H1 (cell line): ENCODE results near the gene SMIM23. TPM values are rescaled to one million over a fixed set of nuclear protein-coding genes. Genes with fewer than 3 reads are reported as not detected.

ENCODE experiments used
- CTCF ChIA-PET: fragments of 300-600 bp; sonication (Branson Sonifier 250); formaldehyde crosslinking; loops from one replicate; lab custom pipeline; 2021; ENCODE audit not compliant: partially characterized antibody; lab: Charles Lee
- POLR2A ChIA-PET: fragments of 300-600 bp; sonication (Branson Sonifier 250); formaldehyde crosslinking; loops from one replicate; lab custom pipeline; 2021; ENCODE audit warnings: inconsistent platforms; ENCODE audit not compliant: partially characterized antibody; lab: Charles Lee
- DNase-seq, 2 experiments: peaks; one replicate each; pipeline versions ENCODE4 v3.0.0 to v3.0.0-alpha.2; 2010 to 2022; ENCODE audit warnings: low spot score in 2 of 2, low read depth in 1 of 2, mixed read lengths in 1 of 2
- FAIRE-seq: peaks from 2 replicates; lab custom pipeline; 2011; peaks lifted over from hg19 to GRCh38; lab: Jason Lieb, UNC
- H2AFZ ChIP-seq: 2 replicates; pipeline ENCODE4 v1.8.1; 2012; ENCODE audit warnings: low read length, inconsistent platforms
- H2AK5ac ChIP-seq: 2 replicates; pipeline ENCODE4 v1.6.1; 2013; ENCODE audit warnings: low read depth, low read length
- H2BK120ac ChIP-seq: replicated peaks from 2 replicates; pipeline ENCODE3; 2013; ENCODE audit warnings: low read depth, low read length, inconsistent platforms
- H2BK12ac ChIP-seq: 2 replicates; pipeline ENCODE4 v1.6.1; 2013; ENCODE audit warnings: low read depth, low read length
- H2BK15ac ChIP-seq: 2 replicates; pipeline ENCODE4 v1.6.1; 2013; ENCODE audit warnings: low read length
- H2BK20ac ChIP-seq: 2 replicates; pipeline ENCODE4 v1.6.1; 2013; ENCODE audit warnings: low read length
- H2BK5ac ChIP-seq: 2 replicates; pipeline ENCODE4 v1.6.1; 2013; ENCODE audit warnings: low read depth, low read length
- H3K14ac ChIP-seq: 2 replicates; pipeline ENCODE4 v1.6.1; 2013; ENCODE audit warnings: inconsistent platforms; ENCODE audit not compliant: insufficient read length
- H3K18ac ChIP-seq: 2 replicates; pipeline ENCODE4 v1.6.1; 2013; ENCODE audit warnings: low read length; ENCODE audit errors: extremely low read depth
- H3K23ac ChIP-seq: 2 replicates; pipeline ENCODE4 v1.6.1; 2013; ENCODE audit warnings: inconsistent platforms; ENCODE audit not compliant: insufficient read length
- H3K23me2 ChIP-seq: 2 replicates; pipeline ENCODE4 v1.6.1; 2013; ENCODE audit warnings: low read depth, low read length
- H3K27ac ChIP-seq: 2 replicates; pipeline ENCODE4 v1.6.1; 2011; ENCODE audit warnings: low read depth, low read length, inconsistent platforms
- H3K27me3 ChIP-seq, 4 experiments: replicated peaks in 1 of 4; 1 replicate in 1 of 4; 2 replicates in 3 of 4; pipeline versions ENCODE4 v1.6.1 to v1.8.1; 2011 to 2013; ENCODE audit warnings: low read length in 3 of 4, mild to moderate bottlenecking in 3 of 4, inconsistent platforms in 2 of 4, mixed read lengths in 2 of 4, moderate library complexity in 1 of 4; ENCODE audit not compliant: control insufficient read depth in 3 of 4, insufficient read depth in 3 of 4; ENCODE audit errors: extremely low read depth in 1 of 4
- H3K36me3 ChIP-seq, 4 experiments: 2 replicates each; pipeline versions ENCODE4 v1.6.1 to v1.8.1; 2011 to 2013; ENCODE audit warnings: mild to moderate bottlenecking in 4 of 4, low read length in 3 of 4, moderate library complexity in 2 of 4, control low read depth in 1 of 4, inconsistent platforms in 1 of 4; ENCODE audit not compliant: insufficient read depth in 4 of 4, control insufficient read depth in 2 of 4
- H3K4ac ChIP-seq: replicated peaks from 2 replicates; pipeline ENCODE3; 2013; ENCODE audit warnings: low read length, low read depth, mixed read lengths, inconsistent platforms; ENCODE audit not compliant: insufficient read length
- H3K4me1 ChIP-seq, 4 experiments: replicated peaks in 1 of 4; 1 replicate in 1 of 4; 2 replicates in 3 of 4; pipeline versions ENCODE4 v1.6.1 to v1.8.1; 2011 to 2013; ENCODE audit warnings: low read length in 3 of 4, inconsistent platforms in 2 of 4, mixed read lengths in 1 of 4; ENCODE audit not compliant: insufficient read depth in 4 of 4, control insufficient read depth in 3 of 4
- H3K4me2 ChIP-seq, 2 experiments: 2 replicates each; pipeline versions ENCODE4 v1.6.1 to v1.8.1; 2011 to 2013; ENCODE audit warnings: low read depth in 2 of 2, low read length in 2 of 2, control low read depth in 1 of 2, inconsistent platforms in 1 of 2, mild to moderate bottlenecking in 1 of 2; ENCODE audit not compliant: insufficient read depth in 1 of 2
- H3K4me3 ChIP-seq, 4 experiments: fragments of 200-600, 300-600 bp in 1 of 4; sonication (generic), shearing (Covaris generic), sonication (Bioruptor Twin) in 1 of 4; 2 replicates each; pipeline versions ENCODE4 v1.5.1 to v1.8.1; 2011 to 2016; ENCODE audit warnings: low read length in 4 of 4, low read depth in 3 of 4, control low read depth in 2 of 4, inconsistent platforms in 2 of 4, mild to moderate bottlenecking in 2 of 4, mixed read lengths in 1 of 4, moderate library complexity in 1 of 4; ENCODE audit not compliant: insufficient read depth in 2 of 4; ENCODE audit errors: extremely low read depth in 1 of 4
- H3K56ac ChIP-seq: replicated peaks from 2 replicates; pipeline ENCODE3; 2013; ENCODE audit warnings: low read depth, mild to moderate bottlenecking, mixed read lengths, low read length, inconsistent platforms; ENCODE audit not compliant: insufficient read length
- H3K79me1 ChIP-seq: 2 replicates; pipeline ENCODE4 v1.6.1; 2013; ENCODE audit warnings: low read depth, low read length, control low read depth
- H3K79me2 ChIP-seq, 2 experiments: 2 replicates each; pipeline versions ENCODE4 v1.6.1 to v1.8.1; 2012 to 2013; ENCODE audit warnings: low read length in 2 of 2, mild to moderate bottlenecking in 2 of 2, inconsistent platforms in 1 of 2; ENCODE audit not compliant: insufficient read depth in 2 of 2, control insufficient read depth in 1 of 2
- H3K9ac ChIP-seq, 4 experiments: replicated peaks in 1 of 4; 1 replicate in 1 of 4; 2 replicates in 3 of 4; pipeline versions ENCODE4 v1.6.1 to v1.8.1; 2011 to 2013; ENCODE audit warnings: low read depth in 3 of 4, low read length in 3 of 4, control low read depth in 2 of 4, mild to moderate bottlenecking in 2 of 4, moderate library complexity in 2 of 4, inconsistent platforms in 1 of 4; ENCODE audit errors: extremely low read depth in 1 of 4
- H3K9me3 ChIP-seq, 2 experiments: 2 replicates each; pipeline versions ENCODE4 v1.6.1 to v1.8.1; 2012 to 2013; ENCODE audit warnings: mild to moderate bottlenecking in 2 of 2, moderate library complexity in 2 of 2, control low read depth in 1 of 2, inconsistent platforms in 1 of 2, low read depth in 1 of 2, low read length in 1 of 2, mixed read lengths in 1 of 2; ENCODE audit not compliant: insufficient read depth in 2 of 2
- H4K20me1 ChIP-seq, 2 experiments: replicated peaks in 1 of 2; 2 replicates each; pipeline versions ENCODE3 to v1.8.1; 2011 to 2013; ENCODE audit warnings: inconsistent platforms in 2 of 2, low read length in 2 of 2, mild to moderate bottlenecking in 1 of 2; ENCODE audit not compliant: insufficient read depth in 2 of 2, control insufficient read depth in 1 of 2
- H4K5ac ChIP-seq: 2 replicates; pipeline ENCODE4 v1.6.1; 2013; ENCODE audit warnings: low read length, low read depth, mixed read lengths, inconsistent platforms; ENCODE audit not compliant: insufficient read length
- H4K8ac ChIP-seq: 2 replicates; pipeline ENCODE4 v1.8.0; 2013; ENCODE audit warnings: mild to moderate bottlenecking, moderate library complexity, low read length, inconsistent platforms; ENCODE audit not compliant: insufficient read depth; ENCODE audit errors: extremely low read depth
- H4K91ac ChIP-seq: replicated peaks from 2 replicates; pipeline ENCODE3; 2013; ENCODE audit warnings: low read length, mixed read lengths, inconsistent platforms; ENCODE audit not compliant: insufficient read length
- BACH1 ChIP-seq: IDR thresholded peaks from 2 replicates; pipeline ENCODE4 v1.6.1; 2012; ENCODE audit warnings: low read length, improper control_type of control experiment
- CBX8 ChIP-seq: fragments of 300-800, 300-1000 bp; sonication (generic); IDR thresholded peaks from 2 replicates; pipeline ENCODE4 v1.7.1; 2016; ENCODE audit warnings: low read depth, low read length, borderline replicate concordance
- CHD2 ChIP-seq: IDR thresholded peaks from 2 replicates; pipeline ENCODE4 v1.6.1; 2012; ENCODE audit warnings: low read length, improper control_type of control experiment
- PHF8 ChIP-seq: fragments of 200-600 bp; sonication (generic); conservative IDR thresholded peaks from 2 replicates; pipeline ENCODE4 v1.7.1; 2012; ENCODE audit warnings: low read depth, mild to moderate bottlenecking, inconsistent platforms, low read length, moderate library complexity
- RXRA ChIP-seq: IDR thresholded peaks from 2 replicates; pipeline ENCODE4 v1.6.1; 2011; ENCODE audit warnings: low read depth, mild to moderate bottlenecking, low read length, moderate library complexity; ENCODE audit not compliant: insufficient read depth
- SP1 ChIP-seq: IDR thresholded peaks from 2 replicates; pipeline ENCODE4 v1.6.1; 2011; ENCODE audit warnings: low read depth, low read length
- TAF7 ChIP-seq: optimal IDR thresholded peaks from 2 replicates; pipeline ENCODE3; 2011; ENCODE audit warnings: low read depth, mild to moderate bottlenecking, inconsistent platforms, low read length, moderate library complexity, borderline replicate concordance
- TEAD4 ChIP-seq: IDR thresholded peaks from 2 replicates; pipeline ENCODE4 v1.6.1; 2012; ENCODE audit warnings: low read depth, low read length, inconsistent platforms, mixed read lengths
- polyA plus RNA-seq, 7 experiments: library from polyadenylated mRNA; depleted of rRNA in 3 of 7; stranded (reverse) in 5 of 7; unstranded in 2 of 7; fragments of >200 nt in 5 of 7; fragments of 200-250 nt in 2 of 7; gene quantifications; 1 replicate in 5 of 7; 2 replicates in 1 of 7; 4 replicates in 1 of 7; pipeline versions ENCODE4 v1.2.1 to v1.2.3, GENCODE V29; 2011 to 2013; ENCODE audit warnings: missing spikeins in 2 of 7, mixed read lengths in 2 of 7
- total RNA-seq: library from RNA; stranded (reverse); fragmentation: NEBNext Ultra II Directional; extraction: Animal tissue kit (Norgen Biotek cat#: 25700); gene quantifications from 2 replicates; pipeline ENCODE4 v1.2.1, GENCODE V29; 2021
- TF ChIP-seq, protein P1 (sequence below): IDR thresholded peaks from 2 replicates; pipeline ENCODE4 v1.6.1; 2012; ENCODE audit warnings: low read length, inconsistent platforms
- TF ChIP-seq, protein P2 (sequence below): IDR thresholded peaks from 2 replicates; pipeline ENCODE4 v1.6.1; 2012; ENCODE audit warnings: inconsistent platforms
- TF ChIP-seq, protein P3 (sequence below), 3 experiments: IDR thresholded peaks; 1 replicate in 2 of 3; 2 replicates in 1 of 3; pipeline versions ENCODE4 v1.5.1 to v1.6.1; 2011; ENCODE audit warnings: low read length in 3 of 3, mild to moderate bottlenecking in 3 of 3, inconsistent platforms in 2 of 3, low read depth in 1 of 3, moderate library complexity in 1 of 3; ENCODE audit not compliant: insufficient read depth in 1 of 3; ENCODE audit errors: control extremely low read depth in 1 of 3

Gene SMIM23
- total and polyA plus RNA-seq, 2 of the 8 experiments (the other 6 are each of a cell fraction or from before 2014, with no cell fraction given), result not detected

DNA sequence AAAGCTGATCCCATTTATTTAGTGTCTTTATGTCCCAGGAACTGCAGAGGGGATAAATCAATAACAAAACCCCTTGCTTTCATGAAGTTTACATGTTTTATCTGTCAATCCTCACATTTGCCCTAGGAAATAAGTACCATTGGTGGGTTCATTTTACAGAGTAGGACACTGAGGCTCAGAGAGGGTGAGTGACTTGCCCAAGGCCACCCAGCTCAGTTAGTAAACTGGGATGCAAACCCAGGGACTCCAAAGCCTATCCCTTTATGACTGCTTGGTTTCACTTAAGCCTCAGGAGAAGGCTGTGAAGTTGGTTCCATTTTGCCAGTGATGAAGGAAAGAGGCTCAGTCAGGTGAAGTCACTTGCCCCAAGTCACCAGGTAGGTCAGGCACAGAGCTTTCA, 51.9 kb downstream of the SMIM23 start:
- H2BK5ac ChIP-seq, result no peak overlapping the region
- no peak for TF ChIP-seq SP1
- TF ChIP-seq PHF8, result no peak
- TF ChIP-seq TEAD4, result no peak
- TF ChIP-seq, protein P1, sequence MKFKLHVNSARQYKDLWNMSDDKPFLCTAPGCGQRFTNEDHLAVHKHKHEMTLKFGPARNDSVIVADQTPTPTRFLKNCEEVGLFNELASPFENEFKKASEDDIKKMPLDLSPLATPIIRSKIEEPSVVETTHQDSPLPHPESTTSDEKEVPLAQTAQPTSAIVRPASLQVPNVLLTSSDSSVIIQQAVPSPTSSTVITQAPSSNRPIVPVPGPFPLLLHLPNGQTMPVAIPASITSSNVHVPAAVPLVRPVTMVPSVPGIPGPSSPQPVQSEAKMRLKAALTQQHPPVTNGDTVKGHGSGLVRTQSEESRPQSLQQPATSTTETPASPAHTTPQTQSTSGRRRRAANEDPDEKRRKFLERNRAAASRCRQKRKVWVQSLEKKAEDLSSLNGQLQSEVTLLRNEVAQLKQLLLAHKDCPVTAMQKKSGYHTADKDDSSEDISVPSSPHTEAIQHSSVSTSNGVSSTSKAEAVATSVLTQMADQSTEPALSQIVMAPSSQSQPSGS, result no peak
- TF ChIP-seq BACH1, result no peak
- no peak for TF ChIP-seq CHD2
- no peak for TF ChIP-seq CBX8
- TF ChIP-seq, protein P2, sequence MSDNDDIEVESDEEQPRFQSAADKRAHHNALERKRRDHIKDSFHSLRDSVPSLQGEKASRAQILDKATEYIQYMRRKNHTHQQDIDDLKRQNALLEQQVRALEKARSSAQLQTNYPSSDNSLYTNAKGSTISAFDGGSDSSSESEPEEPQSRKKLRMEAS, result no peak
- TF ChIP-seq, protein P3, sequence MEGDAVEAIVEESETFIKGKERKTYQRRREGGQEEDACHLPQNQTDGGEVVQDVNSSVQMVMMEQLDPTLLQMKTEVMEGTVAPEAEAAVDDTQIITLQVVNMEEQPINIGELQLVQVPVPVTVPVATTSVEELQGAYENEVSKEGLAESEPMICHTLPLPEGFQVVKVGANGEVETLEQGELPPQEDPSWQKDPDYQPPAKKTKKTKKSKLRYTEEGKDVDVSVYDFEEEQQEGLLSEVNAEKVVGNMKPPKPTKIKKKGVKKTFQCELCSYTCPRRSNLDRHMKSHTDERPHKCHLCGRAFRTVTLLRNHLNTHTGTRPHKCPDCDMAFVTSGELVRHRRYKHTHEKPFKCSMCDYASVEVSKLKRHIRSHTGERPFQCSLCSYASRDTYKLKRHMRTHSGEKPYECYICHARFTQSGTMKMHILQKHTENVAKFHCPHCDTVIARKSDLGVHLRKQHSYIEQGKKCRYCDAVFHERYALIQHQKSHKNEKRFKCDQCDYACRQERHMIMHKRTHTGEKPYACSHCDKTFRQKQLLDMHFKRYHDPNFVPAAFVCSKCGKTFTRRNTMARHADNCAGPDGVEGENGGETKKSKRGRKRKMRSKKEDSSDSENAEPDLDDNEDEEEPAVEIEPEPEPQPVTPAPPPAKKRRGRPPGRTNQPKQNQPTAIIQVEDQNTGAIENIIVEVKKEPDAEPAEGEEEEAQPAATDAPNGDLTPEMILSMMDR (IDR thresholded peaks at IDR 0.05; ENCODE audit: control extremely low read depth in 1 of 3, insufficient read depth in 1 of 3, low read depth in 1 of 3, low read length in 3 of 3), result no peak
- no peak for TF ChIP-seq RXRA
- TF ChIP-seq TAF7, result no peak

More for the DNA sequence above, 51.9 kb downstream of the SMIM23 start:
- Histone ChIP-seq H3K9me3 (peaks cover 0 to 3% of the 10 kb centered on the region in 2 experiments; a peak in 1 of 4 replicates), H2BK120ac (no peak overlapping the region), H2BK15ac (no peak overlapping the region), H3K79me1 (no peaks in the 10 kb centered on the region; the same call in 1 of the 2 replicates), H2AFZ (no peak overlapping the region), H3K23ac (no peak overlapping the region), H3K4me1 (no peaks in the 10 kb centered on the region), H4K5ac (no peak overlapping the region), H3K4ac (no peak overlapping the region), H3K14ac (no peak overlapping the region), H4K20me1 (no peaks in the 10 kb centered on the region), H2BK20ac (no peak overlapping the region), H3K56ac (no peak overlapping the region), H3K79me2 (no peaks in the 10 kb centered on the region), H3K4me3 (no peak overlapping the region), H3K23me2 (no peaks in the 10 kb centered on the region), H3K4me2 (no peak overlapping the region), H3K36me3 (no peaks in the 10 kb centered on the region), H4K91ac (no peak overlapping the region), H3K9ac (no peak overlapping the region), H3K27ac (no peak overlapping the region), H2BK12ac (no peak overlapping the region), H4K8ac (no peak overlapping the region), H3K27me3 (no peaks in the 10 kb centered on the region), H2AK5ac (no peak overlapping the region), H3K18ac (no peak overlapping the region)
- FAIRE-seq (no peak), DNase-seq (no peak)
- ChIA-PET POLR2A (interaction anchor here (1.1 kb wide), 1 partner anchor 12 kb away, joined by 4 read pairs; no protein-coding TSS in a partner anchor), CTCF (interaction anchor here (0.7 to 2.6 kb wide), 6 partner anchors 21 to 389 kb away, joined by 3 to 10 read pairs (median 3); no protein-coding TSS in a partner anchor)
